K562 (cell line): ENCODE data around the gene DNAJB13. TPM values are rescaled to one million over a fixed set of nuclear protein-coding genes. Genes with fewer than 3 reads are reported as not detected.

Experiments used
- ARID2 ChIP-seq: fragments of 450-650 bp; IDR thresholded peaks from 2 replicates; pipeline ENCODE4 v1.6.1; 2017; ENCODE audit warnings: antibody characterized with exemption, mild to moderate bottlenecking
- L3MBTL2 ChIP-seq: fragments of 450-650 bp; IDR thresholded peaks from 2 replicates; pipeline ENCODE4 v1.6.1; 2016; ENCODE audit warnings: mild to moderate bottlenecking, moderate library complexity
- MEIS2 ChIP-seq: fragments of 450-650 bp; IDR thresholded peaks from 2 replicates; pipeline ENCODE4 v1.6.1; 2014; ENCODE audit warnings: mild to moderate bottlenecking; ENCODE audit not compliant: partially characterized antibody
- MXI1 ChIP-seq: IDR thresholded peaks from 2 replicates; pipeline ENCODE4 v1.6.1; 2011; ENCODE audit warnings: low read depth, mild to moderate bottlenecking, improper control_type of control experiment, low read length
- NFRKB ChIP-seq: fragments of 450-650 bp; IDR thresholded peaks from 2 replicates; pipeline ENCODE4 v1.6.1; 2016; ENCODE audit warnings: low read depth
- POLR2G ChIP-seq: fragments of 200-400 bp; formaldehyde crosslinking; IDR thresholded peaks from 2 replicates; pipeline ENCODE4 v1.6.1; 2017; ENCODE audit warnings: low read depth, mild to moderate bottlenecking, antibody characterized with exemption, low read length, moderate library complexity
- RB1 ChIP-seq: fragments of 450-650 bp; IDR thresholded peaks from 2 replicates; pipeline ENCODE4 v1.6.1; 2017; ENCODE audit warnings: low read depth, mild to moderate bottlenecking
- RBM15 ChIP-seq: fragments of 200-400 bp; formaldehyde crosslinking; IDR thresholded peaks from 2 replicates; pipeline ENCODE4 v1.6.1; 2018; ENCODE audit warnings: mild to moderate bottlenecking, low read length, moderate library complexity; ENCODE audit not compliant: insufficient read depth
- SMAD3 ChIP-seq: fragments of 450-650 bp; formaldehyde crosslinking; conservative IDR thresholded peaks from 2 replicates; pipeline ENCODE4 v1.4.0; 2020; ENCODE audit warnings: mild to moderate bottlenecking
- SMARCA5 ChIP-seq: fragments of 450-650 bp; IDR thresholded peaks from 2 replicates; pipeline ENCODE4 v1.6.1; 2016
- TFAP4 ChIP-seq: sonication (generic); formaldehyde crosslinking; IDR thresholded peaks from 2 replicates; pipeline ENCODE4 v1.8.0; 2022; ENCODE audit warnings: missing genetic modification reagents, mild to moderate bottlenecking, moderate library complexity, borderline replicate concordance
- TRIM24 ChIP-seq, 2 experiments: fragments of 450-650 bp; IDR thresholded peaks; 2 replicates each; pipeline ENCODE4 v1.6.1; 2016
- YY1 ChIP-seq, 3 experiments: IDR thresholded peaks; 2 replicates each; pipeline ENCODE4 v1.6.1; 2011; ENCODE audit warnings: low read length in 2 of 3, mild to moderate bottlenecking in 2 of 3, moderate library complexity in 2 of 3, borderline replicate concordance in 1 of 3, control low read depth in 1 of 3, low read depth in 1 of 3; ENCODE audit not compliant: insufficient read depth in 3 of 3, insufficient replicate concordance in 2 of 3, control insufficient read depth in 1 of 3, insufficient read length in 1 of 3; ENCODE audit errors: extremely low read depth in 1 of 3
- ZFX ChIP-seq: sonication (generic); formaldehyde crosslinking; IDR thresholded peaks from 2 replicates; pipeline ENCODE4 v1.8.0; 2022; ENCODE audit warnings: mild to moderate bottlenecking, missing genetic modification reagents, moderate library complexity
- ZKSCAN1 ChIP-seq: fragments of 150-350 bp; IDR thresholded peaks from 2 replicates; pipeline ENCODE4 v1.6.1; 2016; ENCODE audit warnings: low read depth, low read length
- ZNF121 ChIP-seq: sonication (generic); formaldehyde crosslinking; conservative IDR thresholded peaks from 2 replicates; pipeline ENCODE4 v1.8.0; 2022; ENCODE audit warnings: missing genetic modification reagents
- polyA plus RNA-seq, 8 experiments: library from polyadenylated mRNA; depleted of rRNA in 4 of 8; stranded (reverse) in 5 of 8; unstranded in 3 of 8; fragments of >200 nt; fragmentation: Nextera tagmentation in 2 of 8; fragmentation: Illumina TruSeq in 1 of 8; extraction: Ambion mirVana in 2 of 8; extraction: Trizol in 1 of 8; gene quantifications; 2 replicates each; pipeline versions ENCODE4 v1.2.1 to v1.2.3, GENCODE V29; 2011 to 2014; ENCODE audit warnings: inconsistent platforms in 1 of 8, missing spikeins in 1 of 8
- total RNA-seq, 7 experiments: library from RNA; depleted of rRNA in 6 of 7; stranded (reverse); fragments of >200 nt in 6 of 7; fragmentation: Illumina TruSeq in 2 of 7; extraction: Trizol in 2 of 7; gene quantifications; 2 replicates each; pipeline versions ENCODE4 v1.2.1 to v1.2.3, GENCODE V29; 2011 to 2021; ENCODE audit warnings: low replicate concordance in 1 of 7
- TF ChIP-seq, protein P1 (sequence below): fragments of 250-450 bp; sonication (Bioruptor Pico); IDR thresholded peaks from 2 replicates; pipeline ENCODE4 v1.5.0; 2021; ENCODE audit warnings: mild to moderate bottlenecking, moderate library complexity
- TF ChIP-seq, protein P2 (sequence below): sonication (generic); formaldehyde crosslinking; IDR thresholded peaks from 2 replicates; pipeline ENCODE4 v1.9.0; 2022; ENCODE audit warnings: mild to moderate bottlenecking, missing genetic modification reagents
- TF ChIP-seq, protein P3 (sequence below): fragments of 450-650 bp; IDR thresholded peaks from 2 replicates; pipeline ENCODE4 v1.6.1; 2018; ENCODE audit warnings: mild to moderate bottlenecking, low read depth; ENCODE audit not compliant: partially characterized antibody

The DNAJB13 gene
- total and polyA plus RNA-seq, 9 of the 15 experiments (the other 6 are each of a cell fraction or from before 2014, with no cell fraction given), result 0.14 TPM; not detected in 8

DNA sequence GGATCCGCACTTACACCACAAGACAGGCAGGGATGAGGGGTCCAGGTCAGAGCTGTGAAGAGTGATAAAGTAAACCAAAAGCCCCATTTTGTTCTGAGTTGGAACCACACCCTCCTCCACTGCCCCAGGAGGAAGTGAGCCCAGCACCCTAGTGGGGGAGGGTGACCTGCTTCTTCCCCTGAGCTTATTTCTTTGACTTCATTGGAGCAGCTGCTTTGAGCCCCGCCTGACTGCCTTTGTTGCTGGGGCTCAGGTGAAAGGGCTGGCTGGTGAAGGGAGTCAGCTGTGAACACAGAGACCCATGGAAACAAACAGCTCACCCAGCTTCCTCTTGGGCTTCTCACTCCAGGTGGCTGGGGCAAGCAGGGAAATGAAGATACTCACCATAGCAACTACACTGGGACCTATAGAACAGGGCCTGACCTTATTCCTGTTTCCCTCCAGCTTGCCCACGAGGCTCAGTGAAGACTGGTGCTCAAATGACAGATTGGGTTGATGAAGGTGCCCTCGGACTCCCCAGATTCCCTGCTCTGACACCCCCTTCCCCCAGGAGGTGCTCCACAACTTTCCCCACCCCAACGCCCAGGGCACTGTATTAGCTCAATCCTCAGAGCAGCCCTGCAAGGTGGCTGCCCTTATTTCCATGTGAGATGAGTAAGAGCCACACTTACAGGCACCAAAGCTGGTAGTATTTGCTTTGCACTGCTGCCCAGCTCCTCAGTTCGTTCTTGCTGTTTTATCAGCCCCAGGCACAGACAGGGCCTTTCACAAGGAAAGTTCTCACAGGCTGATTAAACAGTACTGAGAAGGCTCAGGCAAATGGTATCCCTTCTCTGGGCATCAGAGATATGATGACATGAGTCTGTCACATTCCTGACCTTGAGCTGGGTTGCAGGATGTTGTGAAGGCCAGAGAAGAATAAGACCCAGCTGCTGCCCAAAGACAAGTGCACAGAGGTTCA, 29.5 kb downstream of the DNAJB13 start (continued):
- TF ChIP-seq, protein P1, sequence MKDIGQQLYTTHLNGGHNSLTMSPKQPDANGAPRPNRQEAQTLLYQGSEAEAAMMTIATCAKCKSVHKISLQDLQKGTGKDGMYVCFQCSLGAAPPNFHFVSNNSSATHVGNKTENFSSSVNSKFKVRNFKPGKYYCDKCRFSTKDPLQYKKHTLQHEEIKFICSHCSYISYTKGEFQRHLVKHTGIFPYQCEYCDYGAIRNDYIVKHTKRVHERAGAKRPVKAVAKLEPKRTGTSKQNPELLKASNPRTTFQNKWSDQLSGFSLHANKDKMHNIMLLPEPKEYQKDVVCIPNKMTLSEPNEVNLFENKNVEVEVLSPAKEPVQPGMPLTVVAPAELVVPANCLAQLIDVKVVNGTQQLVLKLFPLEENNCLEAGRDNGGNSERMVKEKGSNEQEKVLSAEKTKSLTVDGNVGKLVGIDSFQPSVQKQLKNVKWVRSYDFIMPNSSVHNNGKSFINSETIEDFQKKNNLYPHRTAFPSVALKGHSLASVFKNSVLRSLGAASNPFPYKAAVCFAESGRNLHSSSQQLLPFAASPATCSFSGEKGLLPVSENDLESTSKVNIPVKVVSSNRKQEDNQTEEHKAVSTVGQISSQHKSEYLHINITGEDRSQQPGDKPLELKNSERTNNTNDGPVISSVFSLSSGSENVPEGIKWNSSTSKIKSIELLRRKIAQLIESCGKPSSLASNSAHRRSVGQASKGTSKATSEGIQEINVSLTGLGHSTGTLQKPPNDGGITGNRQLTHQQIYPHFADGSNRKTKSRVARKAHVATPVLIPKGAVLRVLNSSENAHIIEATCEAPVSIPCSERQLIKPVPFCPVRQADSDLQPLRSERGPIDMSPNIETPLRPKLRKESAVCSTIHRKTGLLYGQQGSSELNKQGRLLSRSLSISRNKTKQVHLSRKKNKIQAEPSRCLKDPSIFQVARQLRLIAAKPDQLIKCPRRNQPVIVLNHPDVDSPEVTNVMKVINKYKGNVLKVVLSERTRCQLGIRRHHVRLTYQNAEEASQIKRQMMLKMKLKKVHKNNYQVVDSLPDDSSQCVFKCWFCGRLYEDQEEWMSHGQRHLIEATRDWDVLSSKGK (CRISPR knock-in tag), result no peak
- TF ChIP-seq ARID2 (no peak), ZKSCAN1 (0 out of 2 replicates have a peak, but pooled peaks have one; percentile 27), MXI1 (peak; percentile 25; the same call in 1 of the 2 replicates), POLR2G (0 out of 2 replicates have a peak, but pooled peaks have one; percentile 24), ZNF121 (CRISPR knock-in tag) (no peak), SMARCA5 (no peak), SMAD3 (CRISPR knock-in tag) (no peak), RB1 (no peak), YY1 (IDR thresholded peaks at IDR 0.05; ENCODE audit: borderline replicate concordance in 1 of 3, control insufficient read depth in 1 of 3, extremely low read depth in 1 of 3, insufficient read depth in 3 of 3, insufficient read length in 1 of 3, insufficient replicate concordance in 2 of 3, low read depth in 1 of 3, low read length in 2 of 3) (peak in 1 of 3 experiments; percentile 45), L3MBTL2 (peak; percentile 65), TFAP4 (peak; percentile 97), TRIM24 (IDR thresholded peaks at IDR 0.05) (0 out of 4 replicates have a peak, but pooled peaks of 1 of the 2 experiments have one; percentile 36), MEIS2 (peak; percentile 29), RBM15 (no peak), ZFX (CRISPR knock-in tag) (no peak), NFRKB (no peak)
- TF ChIP-seq, protein P2, sequence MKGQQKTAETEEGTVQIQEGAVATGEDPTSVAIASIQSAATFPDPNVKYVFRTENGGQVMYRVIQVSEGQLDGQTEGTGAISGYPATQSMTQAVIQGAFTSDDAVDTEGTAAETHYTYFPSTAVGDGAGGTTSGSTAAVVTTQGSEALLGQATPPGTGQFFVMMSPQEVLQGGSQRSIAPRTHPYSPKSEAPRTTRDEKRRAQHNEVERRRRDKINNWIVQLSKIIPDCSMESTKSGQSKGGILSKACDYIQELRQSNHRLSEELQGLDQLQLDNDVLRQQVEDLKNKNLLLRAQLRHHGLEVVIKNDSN, result peak; percentile 38; the same call in 1 of the 2 replicates
- TF ChIP-seq, protein P3, sequence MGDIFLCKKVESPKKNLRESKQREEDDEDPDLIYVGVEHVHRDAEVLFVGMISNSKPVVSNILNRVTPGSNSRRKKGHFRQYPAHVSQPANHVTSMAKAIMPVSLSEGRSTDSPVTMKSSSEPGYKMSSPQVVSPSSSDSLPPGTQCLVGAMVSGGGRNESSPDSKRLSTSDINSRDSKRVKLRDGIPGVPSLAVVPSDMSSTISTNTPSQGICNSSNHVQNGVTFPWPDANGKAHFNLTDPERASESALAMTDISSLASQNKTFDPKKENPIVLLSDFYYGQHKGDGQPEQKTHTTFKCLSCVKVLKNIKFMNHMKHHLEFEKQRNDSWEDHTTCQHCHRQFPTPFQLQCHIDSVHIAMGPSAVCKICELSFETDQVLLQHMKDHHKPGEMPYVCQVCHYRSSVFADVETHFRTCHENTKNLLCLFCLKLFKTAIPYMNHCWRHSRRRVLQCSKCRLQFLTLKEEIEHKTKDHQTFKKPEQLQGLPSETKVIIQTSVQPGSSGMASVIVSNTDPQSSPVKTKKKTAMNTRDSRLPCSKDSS, result no peak
